ENCODE results near the gene GTF3C4. TPM values are rescaled to one million over a fixed set of nuclear protein-coding genes. Genes with fewer than 3 reads are reported as not detected.
"Not testable (repeated sequence)": the region's sequence is repeated elsewhere in the genome, so short reads cannot be mapped to it uniquely, and the experiment has no call there.

The GTF3C4 gene
- total RNA-seq, 1 donor from 2014 or later: 21.2 TPM

DNA sequence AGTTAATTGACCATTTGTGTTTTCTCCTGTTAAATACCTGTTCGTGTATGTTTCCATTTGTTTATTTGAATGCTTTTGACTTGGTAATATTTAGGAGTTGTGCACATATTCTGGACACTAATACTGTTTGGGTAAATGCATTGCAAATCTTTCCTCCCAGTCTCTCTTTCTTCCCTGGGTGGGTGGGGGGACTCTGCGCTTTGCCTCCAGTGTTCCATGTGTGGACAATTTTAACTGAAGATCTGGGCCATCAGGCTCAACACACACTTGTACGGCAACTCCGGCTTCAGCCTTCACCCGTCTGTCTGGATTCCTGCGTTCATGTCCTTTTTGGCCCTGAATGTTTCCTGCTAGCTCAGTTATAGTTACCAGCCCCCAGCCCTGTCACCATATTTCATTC, 40.1 kb downstream of the GTF3C4 start:
- Mint-ChIP-seq H3K4me3 (ENCODE audit: unreplicated experiment) (no peak overlapping the region), H3K36me3 (ENCODE audit: unreplicated experiment) (no peaks in the 10 kb centered on the region), H3K27me3 (ENCODE audit: unreplicated experiment) (peaks cover 18% of the 10 kb centered on the region), H3K27ac (ENCODE audit: unreplicated experiment) (no peak overlapping the region), H3K9me3 (ENCODE audit: unreplicated experiment) (no peaks in the 10 kb centered on the region), H3K4me1 (ENCODE audit: unreplicated experiment) (no peaks in the 10 kb centered on the region)
- DNase-seq (ENCODE audit: extremely low spot score, unreplicated experiment): no peak
- TF ChIP-seq CTCF (IDR thresholded peaks at IDR 0.05): no peak

- H3K9me3 Mint-ChIP-seq (ENCODE audit: unreplicated experiment); H3K27ac Mint-ChIP-seq (ENCODE audit: unreplicated experiment); H3K4me1 Mint-ChIP-seq (ENCODE audit: unreplicated experiment); DNase-seq (ENCODE audit: extremely low spot score, unreplicated experiment); H3K36me3 Mint-ChIP-seq (ENCODE audit: unreplicated experiment); H3K4me3 Mint-ChIP-seq (ENCODE audit: unreplicated experiment): not testable (repeated sequence)
- peaks cover 18% of the 10 kb centered on the region for H3K27me3 Mint-ChIP-seq (ENCODE audit: unreplicated experiment)
These were observed 40.9 kb downstream of the GTF3C4 start for GRCh38 chr9:132711152-132711551.

DNA sequence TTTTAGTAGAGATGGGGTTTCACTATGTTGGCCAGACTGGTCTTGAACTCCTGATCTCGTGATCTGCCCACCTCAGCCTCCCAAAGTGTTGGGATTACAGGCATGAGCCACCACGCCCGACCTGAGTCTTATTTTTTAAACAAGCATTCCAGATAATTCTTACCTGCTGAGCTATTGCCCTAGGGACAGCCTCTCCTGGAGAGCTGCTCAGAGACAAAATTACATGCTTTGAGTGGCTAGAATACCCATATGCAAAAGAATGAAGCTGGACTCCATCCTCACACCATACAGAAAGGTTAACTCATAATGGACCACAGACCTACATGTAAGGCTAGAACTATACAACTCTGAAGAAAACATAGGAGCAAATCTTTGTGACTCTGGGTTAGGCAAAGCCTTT, 41.6 kb downstream of the GTF3C4 start:
- no peak overlapping the region for H3K4me3 Mint-ChIP-seq (ENCODE audit: unreplicated experiment)
- no peak overlapping the region for H3K27ac Mint-ChIP-seq (ENCODE audit: unreplicated experiment)
- peaks cover 12% of the 10 kb centered on the region for H3K27me3 Mint-ChIP-seq (ENCODE audit: unreplicated experiment)
- no peaks in the 10 kb centered on the region for H3K4me1 Mint-ChIP-seq (ENCODE audit: unreplicated experiment)
- no peaks in the 10 kb centered on the region for H3K36me3 Mint-ChIP-seq (ENCODE audit: unreplicated experiment)
- no peak for DNase-seq (ENCODE audit: extremely low spot score, unreplicated experiment)
- no peaks in the 10 kb centered on the region for H3K9me3 Mint-ChIP-seq (ENCODE audit: unreplicated experiment)
- no peak for TF ChIP-seq CTCF (IDR thresholded peaks at IDR 0.05)

DNA sequence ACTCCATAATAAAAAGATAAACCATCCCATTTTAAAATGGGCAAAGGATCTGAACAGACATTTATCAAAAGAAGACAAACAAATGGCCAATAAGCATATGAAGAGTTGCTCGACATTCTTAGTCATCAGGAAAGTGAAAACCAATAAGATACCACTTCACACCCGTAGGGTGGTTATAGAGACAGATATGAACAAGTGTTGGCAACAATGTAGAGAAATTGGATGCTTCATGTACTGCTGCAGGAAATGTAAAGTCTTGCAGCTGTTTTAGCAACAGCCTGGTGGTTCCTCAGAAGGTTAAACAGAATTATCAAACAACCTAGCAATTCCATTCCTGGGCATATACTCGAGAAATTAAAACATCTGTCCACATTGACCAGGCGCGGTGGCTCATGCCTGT, 42.5 kb downstream of the GTF3C4 start:
- no peaks in the 10 kb centered on the region for H3K4me1 Mint-ChIP-seq (ENCODE audit: unreplicated experiment)
- H3K9me3 Mint-ChIP-seq (ENCODE audit: unreplicated experiment): no peaks in the 10 kb centered on the region
- H3K4me3 Mint-ChIP-seq (ENCODE audit: unreplicated experiment): no peak overlapping the region
- no peak for DNase-seq (ENCODE audit: extremely low spot score, unreplicated experiment)
- H3K36me3 Mint-ChIP-seq (ENCODE audit: unreplicated experiment): no peaks in the 10 kb centered on the region
- no peak overlapping the region for H3K27ac Mint-ChIP-seq (ENCODE audit: unreplicated experiment)
- TF ChIP-seq CTCF (IDR thresholded peaks at IDR 0.05): no peak
- H3K27me3 Mint-ChIP-seq (ENCODE audit: unreplicated experiment): peaks cover 18% of the 10 kb centered on the region

GRCh38 chr9:132716007-132716406, 45.7 kb downstream of the GTF3C4 start:
- Mint-ChIP-seq H3K36me3 (ENCODE audit: unreplicated experiment) (no peaks in the 10 kb centered on the region), H3K27ac (ENCODE audit: unreplicated experiment) (no peak overlapping the region), H3K9me3 (ENCODE audit: unreplicated experiment) (no peaks in the 10 kb centered on the region), H3K4me3 (ENCODE audit: unreplicated experiment) (no peak overlapping the region), H3K4me1 (ENCODE audit: unreplicated experiment) (no peaks in the 10 kb centered on the region), H3K27me3 (ENCODE audit: unreplicated experiment) (peaks cover 16% of the 10 kb centered on the region)
- TF ChIP-seq CTCF (IDR thresholded peaks at IDR 0.05): no peak
- no peak for DNase-seq (ENCODE audit: extremely low spot score, unreplicated experiment)

- no peak for TF ChIP-seq CTCF (IDR thresholded peaks at IDR 0.05)
These were observed 47.2 kb downstream of the GTF3C4 start for GRCh38 chr9:132717326-132717945.

DNA sequence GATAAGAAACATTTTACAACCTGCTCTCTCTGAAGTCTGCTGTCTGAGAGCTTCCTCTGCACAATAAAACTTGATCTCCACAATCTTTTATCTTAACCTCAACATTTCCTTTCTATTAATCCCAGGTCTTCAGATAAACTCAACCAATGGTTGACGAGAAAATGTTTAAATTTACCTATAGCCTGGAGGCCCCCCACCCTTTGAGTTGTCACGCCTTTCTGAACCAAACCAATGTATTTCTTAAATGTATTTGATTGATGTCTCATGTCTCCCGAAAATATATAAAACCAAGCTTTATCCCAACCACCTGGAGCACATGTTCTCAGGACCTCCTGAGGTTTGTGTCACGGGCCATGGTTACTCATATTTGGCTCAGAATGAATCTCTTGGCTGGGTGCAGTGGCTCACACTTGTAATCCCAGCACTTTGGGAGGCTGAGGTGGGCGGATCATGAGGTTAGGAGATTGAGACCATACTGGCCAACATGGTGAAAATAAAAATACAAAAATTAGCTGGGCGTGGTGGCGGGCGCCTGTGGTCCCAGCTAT, 48.2 kb downstream of the GTF3C4 start:
- H3K27ac Mint-ChIP-seq (ENCODE audit: unreplicated experiment); H3K9me3 Mint-ChIP-seq (ENCODE audit: unreplicated experiment); H3K4me1 Mint-ChIP-seq (ENCODE audit: unreplicated experiment): not testable (repeated sequence)

More at GRCh38 chr9:132717326-132717945, 47.2 kb downstream of the GTF3C4 start:
- Mint-ChIP-seq H3K27ac (ENCODE audit: unreplicated experiment) (no peak overlapping the region), H3K36me3 (ENCODE audit: unreplicated experiment) (no peaks in the 10 kb centered on the region), H3K4me1 (ENCODE audit: unreplicated experiment) (no peaks in the 10 kb centered on the region), H3K4me3 (ENCODE audit: unreplicated experiment) (no peak overlapping the region), H3K9me3 (ENCODE audit: unreplicated experiment) (no peaks in the 10 kb centered on the region), H3K27me3 (ENCODE audit: unreplicated experiment) (peaks cover 16% of the 10 kb centered on the region)
- peak; percentile 60 for DNase-seq (ENCODE audit: extremely low spot score, unreplicated experiment)

More for the DNA sequence above, 48.2 kb downstream of the GTF3C4 start:
- peak; percentile 25 for DNase-seq (ENCODE audit: extremely low spot score, unreplicated experiment)
- peaks cover 16% of the 10 kb centered on the region for H3K27me3 Mint-ChIP-seq (ENCODE audit: unreplicated experiment)
- H3K36me3 Mint-ChIP-seq (ENCODE audit: unreplicated experiment); H3K4me3 Mint-ChIP-seq (ENCODE audit: unreplicated experiment): not testable (repeated sequence)
